GM12878 (cell line): Measurements from ENCODE around the gene ENG. TPM values are rescaled to one million over a fixed set of nuclear protein-coding genes. Genes with fewer than 3 reads are reported as not detected.

Source experiments
- ATAC-seq: fragments of 200-7000 bp; cut with Tn5 transposase; 3 replicates; pipeline ENCODE4 v1.9.1; 2020; ENCODE audit warnings: mild to moderate bottlenecking, moderate library complexity
- BruUV-seq: library from RNA; stranded (reverse); fragments of 400-500 nt; replicated peaks from 2 replicates; lab custom pipeline; 2021; lab: Mats Ljungman, UMichigan
- CTCF ChIA-PET: fragments of 300-600 bp; sonication (Branson Sonifier 250); formaldehyde crosslinking; extraction: SDS; loops from one replicate; lab custom pipeline; 2021; ENCODE audit warnings: inconsistent platforms; lab: Yijun Ruan, JAX
- POLR2A ChIA-PET: fragments of 350-600 bp; formaldehyde crosslinking; extraction: SDS; loops from one replicate; lab custom pipeline; 2021; ENCODE audit warnings: inconsistent platforms; lab: Charles Lee
- RAD21 ChIA-PET: fragments of 300-600 bp; sonication (Branson Sonifier 250); formaldehyde crosslinking; loops from one replicate; lab custom pipeline; 2023; ENCODE audit warnings: antibody characterized with exemption; ENCODE audit not compliant: unreplicated experiment; lab: Charles Lee
- SMC1A ChIA-PET: fragments of 300-600 bp; sonication (Branson Sonifier 250); formaldehyde crosslinking; loops from one replicate; lab custom pipeline; 2023; ENCODE audit not compliant: unreplicated experiment, uncharacterized antibody; lab: Charles Lee
- DNase-seq: peaks from one replicate; pipeline ENCODE4 v3.0.0-alpha.2; 2011; ENCODE audit warnings: low read depth, low spot score
- FAIRE-seq: peaks from 3 replicates; lab custom pipeline; 2011; peaks lifted over from hg19 to GRCh38; lab: Jason Lieb, UNC
- H2AFZ ChIP-seq: 2 replicates; pipeline ENCODE4 v1.6.0; 2011; ENCODE audit warnings: low read depth, low read length, control low read depth; ENCODE audit not compliant: control insufficient read depth
- H3K27ac ChIP-seq: 2 replicates; pipeline ENCODE4 v1.5.1; 2011; ENCODE audit warnings: control low read depth; ENCODE audit not compliant: control insufficient read depth, insufficient read depth
- H3K27me3 ChIP-seq, 2 experiments: replicated peaks in 1 of 2; 2 replicates each; pipeline versions ENCODE4 v1.6.0 to v1.6.1; 2011; ENCODE audit warnings: low read length in 1 of 2; ENCODE audit not compliant: control insufficient read depth in 2 of 2, insufficient read depth in 2 of 2
- H3K36me3 ChIP-seq, 2 experiments: 2 replicates each; pipeline ENCODE4 v1.5.1; 2011; ENCODE audit warnings: low read length in 1 of 2; ENCODE audit not compliant: control insufficient read depth in 2 of 2, insufficient read depth in 2 of 2
- H3K4me1 ChIP-seq: 2 replicates; pipeline ENCODE4 v1.6.1; 2011; ENCODE audit warnings: mild to moderate bottlenecking, low read length, moderate library complexity, mixed read lengths; ENCODE audit not compliant: control insufficient read depth, insufficient read depth
- H3K4me2 ChIP-seq: 2 replicates; pipeline ENCODE4 v1.6.0; 2011; ENCODE audit warnings: control low read depth; ENCODE audit not compliant: control insufficient read depth, insufficient read depth
- H3K4me3 ChIP-seq: fragments of 200-600 bp; sonication (generic); 2 replicates; pipeline ENCODE4 v1.5.1; 2016
- H3K79me2 ChIP-seq: 2 replicates; pipeline ENCODE4 v1.6.0; 2011; ENCODE audit warnings: low read length; ENCODE audit not compliant: control insufficient read depth, insufficient read depth
- H3K9ac ChIP-seq: 2 replicates; pipeline ENCODE4 v1.8.0; 2011; ENCODE audit warnings: low read length, control low read depth, mixed read lengths; ENCODE audit not compliant: control insufficient read depth, insufficient read depth
- H3K9me3 ChIP-seq: replicated peaks from 3 replicates; pipeline ENCODE4 v1.5.1; 2011; ENCODE audit warnings: mild to moderate bottlenecking, low read length; ENCODE audit not compliant: control insufficient read depth, insufficient read depth
- H4K20me1 ChIP-seq: 2 replicates; pipeline ENCODE4 v1.6.0; 2011; ENCODE audit not compliant: control insufficient read depth, insufficient read depth
- BCL11A ChIP-seq: IDR thresholded peaks from 2 replicates; pipeline ENCODE4 v1.6.1; 2011; ENCODE audit warnings: low read depth, low read length
- EED ChIP-seq: sonication (generic); IDR thresholded peaks from 2 replicates; pipeline ENCODE4 v1.6.1; 2016; ENCODE audit warnings: antibody characterized with exemption, low read depth
- HDAC6 ChIP-seq: fragments of 200-600 bp; sonication (generic); IDR thresholded peaks from one replicate; pipeline ENCODE4 v1.8.0; 2017; ENCODE audit warnings: antibody characterized with exemption; ENCODE audit not compliant: unreplicated experiment
- MEF2B ChIP-seq: fragments of 450-650 bp; IDR thresholded peaks from 2 replicates; pipeline ENCODE4 v1.6.1; 2018; ENCODE audit warnings: mild to moderate bottlenecking, moderate library complexity; ENCODE audit not compliant: partially characterized antibody, poor library complexity, severe bottlenecking
- NR2C1 ChIP-seq: fragments of 450-650 bp; IDR thresholded peaks from 2 replicates; pipeline ENCODE4 v1.6.1; 2017; ENCODE audit warnings: antibody characterized with exemption, mild to moderate bottlenecking, moderate library complexity
- PML ChIP-seq: IDR thresholded peaks from 2 replicates; pipeline ENCODE4 v1.6.1; 2012; ENCODE audit warnings: low read length, inconsistent platforms
- POLR2AphosphoS2 ChIP-seq: IDR thresholded peaks from 2 replicates; pipeline ENCODE4 v1.6.1; 2011; ENCODE audit warnings: low read depth, mild to moderate bottlenecking, low read length, improper control_type of control experiment, moderate library complexity
- RUNX3 ChIP-seq: IDR thresholded peaks from 2 replicates; pipeline ENCODE4 v1.6.1; 2012; ENCODE audit warnings: low read length, inconsistent platforms
- SPI1 ChIP-seq: IDR thresholded peaks from 2 replicates; pipeline ENCODE4 v1.6.1; 2011; ENCODE audit warnings: low read depth, mild to moderate bottlenecking, low read length, moderate library complexity, borderline replicate concordance; ENCODE audit not compliant: insufficient read depth
- STAT3 ChIP-seq: IDR thresholded peaks from 2 replicates; pipeline ENCODE4 v1.6.1; 2011; ENCODE audit warnings: low read depth, low read length, improper control_type of control experiment
- TBL1XR1 ChIP-seq: IDR thresholded peaks from 2 replicates; pipeline ENCODE4 v1.6.1; 2012; ENCODE audit warnings: low read depth, low read length, improper control_type of control experiment
- YY1 ChIP-seq: IDR thresholded peaks from 2 replicates; pipeline ENCODE4 v1.6.1; 2011; ENCODE audit warnings: low read depth, mild to moderate bottlenecking, low read length
- ZNF384 ChIP-seq: IDR thresholded peaks from 2 replicates; pipeline ENCODE4 v1.6.1; 2012; ENCODE audit warnings: low read depth, mild to moderate bottlenecking, low read length, improper control_type of control experiment, borderline replicate concordance
- WGBS: methylation state at CpG from one replicate; pipeline ENCODE4 v1.1.6; 2016; ENCODE audit warnings: low lambda C conversion rate; ENCODE audit not compliant: insufficient replicate concordance, insufficient coverage; ENCODE audit errors: missing lambda C conversion rate; 5-methylcytosine and 5-hydroxymethylcytosine counted together
- in situ Hi-C: fragments of 300-500 bp; cut with MboI; formaldehyde crosslinking; loops from 9 replicates; pipeline ENCODE4 v1.14.3; 2018; ENCODE audit warnings: mixed read lengths
- intact Hi-C: fragments of 100-400 bp; cut with micrococcal nuclease; formaldehyde crosslinking; loops from one replicate; pipeline ENCODE4 v1.14.2; 2022; ENCODE audit not compliant: unreplicated experiment
- polyA plus RNA-seq, 11 experiments: library from polyadenylated mRNA; depleted of rRNA in 4 of 11; unstranded in 6 of 11; stranded (reverse) in 5 of 11; fragments of >200 nt; fragmentation: Nextera tagmentation in 4 of 11; fragmentation: Illumina TruSeq in 1 of 11; extraction: Ambion mirVana in 4 of 11; extraction: Trizol in 1 of 11; gene quantifications; 1 replicate in 1 of 11; 2 replicates in 10 of 11; pipeline versions ENCODE4 v1.2.1 to v1.2.3, GENCODE V29; 2011 to 2016; ENCODE audit warnings: inconsistent platforms in 2 of 11, missing spikeins in 2 of 11, low read depth in 1 of 11
- total RNA-seq, 4 experiments: library from RNA; depleted of rRNA in 3 of 4; stranded (reverse); fragments of >200 nt in 3 of 4; fragmentation: Illumina TruSeq in 1 of 4; extraction: Trizol in 1 of 4; gene quantifications; 2 replicates each; pipeline versions ENCODE4 v1.2.1 to v1.2.3, GENCODE V29; 2013 to 2021
- TF ChIP-seq, protein P1 (sequence below): IDR thresholded peaks from 2 replicates; pipeline ENCODE4 v1.6.1; 2012; ENCODE audit warnings: mild to moderate bottlenecking, low read depth, low read length
- TF ChIP-seq, protein P2 (sequence below): fragments of 450-650 bp; IDR thresholded peaks from 2 replicates; pipeline ENCODE4 v1.6.1; 2017; ENCODE audit warnings: low read depth, mild to moderate bottlenecking, moderate library complexity
- TF ChIP-seq, protein P3 (sequence below): IDR thresholded peaks from 2 replicates; pipeline ENCODE4 v1.6.1; 2011; ENCODE audit warnings: borderline replicate concordance, low read depth, mild to moderate bottlenecking, moderate library complexity, mixed read lengths, low read length; ENCODE audit not compliant: insufficient read depth; ENCODE audit errors: extremely low read length

The ENG gene
- total and polyA plus RNA-seq, 10 of the 15 experiments (the other 5 are each of a cell fraction or from before 2014, with no cell fraction given) = 0.14 to 10.1 (median 2.0) TPM

DNA sequence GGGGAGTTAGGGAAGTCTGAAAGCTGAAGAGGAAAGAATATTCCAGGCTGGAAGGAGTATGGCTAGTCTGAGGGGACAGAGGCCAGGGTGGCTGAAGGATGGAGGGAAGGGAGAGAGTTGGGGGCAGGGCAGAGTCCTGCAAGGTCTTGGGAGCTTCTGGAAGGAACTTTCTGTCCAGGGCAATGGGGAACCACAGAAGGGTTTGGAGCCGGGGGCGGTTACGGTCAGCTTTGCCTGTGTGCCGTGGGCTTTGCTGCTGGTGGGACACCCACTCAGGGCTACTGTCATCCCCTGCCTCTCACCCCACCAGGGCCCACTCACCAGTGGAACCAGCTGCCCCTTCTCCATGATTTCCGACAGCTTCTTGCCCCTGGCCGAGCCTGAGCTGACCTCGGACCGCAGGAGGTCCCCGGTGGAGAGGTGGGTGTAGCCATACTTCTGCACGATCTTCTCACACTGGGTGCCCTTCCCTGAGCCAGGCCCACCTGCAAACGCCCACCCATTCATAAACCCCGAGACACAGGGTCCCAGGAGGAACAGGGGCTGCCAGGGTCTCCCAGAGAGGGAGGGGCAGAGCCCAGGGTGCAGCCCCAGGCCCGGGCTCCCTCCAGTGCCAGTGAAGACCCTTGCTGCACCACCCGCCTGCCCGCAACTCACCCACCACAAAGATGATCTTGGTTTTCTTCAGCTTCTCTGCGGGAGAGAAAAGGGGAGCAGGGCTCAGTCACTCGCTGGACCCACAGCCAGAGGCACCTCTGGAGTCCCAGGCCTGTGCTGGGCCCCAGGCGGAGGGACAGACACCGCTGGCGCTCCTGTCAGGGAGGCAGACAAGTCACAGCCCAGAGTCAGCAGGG lies 18.1 kb upstream of the ENG start (continued):
- TF ChIP-seq, protein P1, sequence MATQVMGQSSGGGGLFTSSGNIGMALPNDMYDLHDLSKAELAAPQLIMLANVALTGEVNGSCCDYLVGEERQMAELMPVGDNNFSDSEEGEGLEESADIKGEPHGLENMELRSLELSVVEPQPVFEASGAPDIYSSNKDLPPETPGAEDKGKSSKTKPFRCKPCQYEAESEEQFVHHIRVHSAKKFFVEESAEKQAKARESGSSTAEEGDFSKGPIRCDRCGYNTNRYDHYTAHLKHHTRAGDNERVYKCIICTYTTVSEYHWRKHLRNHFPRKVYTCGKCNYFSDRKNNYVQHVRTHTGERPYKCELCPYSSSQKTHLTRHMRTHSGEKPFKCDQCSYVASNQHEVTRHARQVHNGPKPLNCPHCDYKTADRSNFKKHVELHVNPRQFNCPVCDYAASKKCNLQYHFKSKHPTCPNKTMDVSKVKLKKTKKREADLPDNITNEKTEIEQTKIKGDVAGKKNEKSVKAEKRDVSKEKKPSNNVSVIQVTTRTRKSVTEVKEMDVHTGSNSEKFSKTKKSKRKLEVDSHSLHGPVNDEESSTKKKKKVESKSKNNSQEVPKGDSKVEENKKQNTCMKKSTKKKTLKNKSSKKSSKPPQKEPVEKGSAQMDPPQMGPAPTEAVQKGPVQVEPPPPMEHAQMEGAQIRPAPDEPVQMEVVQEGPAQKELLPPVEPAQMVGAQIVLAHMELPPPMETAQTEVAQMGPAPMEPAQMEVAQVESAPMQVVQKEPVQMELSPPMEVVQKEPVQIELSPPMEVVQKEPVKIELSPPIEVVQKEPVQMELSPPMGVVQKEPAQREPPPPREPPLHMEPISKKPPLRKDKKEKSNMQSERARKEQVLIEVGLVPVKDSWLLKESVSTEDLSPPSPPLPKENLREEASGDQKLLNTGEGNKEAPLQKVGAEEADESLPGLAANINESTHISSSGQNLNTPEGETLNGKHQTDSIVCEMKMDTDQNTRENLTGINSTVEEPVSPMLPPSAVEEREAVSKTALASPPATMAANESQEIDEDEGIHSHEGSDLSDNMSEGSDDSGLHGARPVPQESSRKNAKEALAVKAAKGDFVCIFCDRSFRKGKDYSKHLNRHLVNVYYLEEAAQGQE = no peak
- TF ChIP-seq POLR2AphosphoS2 = no peak
- TF ChIP-seq EED = no peak
- no peak for TF ChIP-seq ZNF384
- TF ChIP-seq RUNX3 = no peak

DNA sequence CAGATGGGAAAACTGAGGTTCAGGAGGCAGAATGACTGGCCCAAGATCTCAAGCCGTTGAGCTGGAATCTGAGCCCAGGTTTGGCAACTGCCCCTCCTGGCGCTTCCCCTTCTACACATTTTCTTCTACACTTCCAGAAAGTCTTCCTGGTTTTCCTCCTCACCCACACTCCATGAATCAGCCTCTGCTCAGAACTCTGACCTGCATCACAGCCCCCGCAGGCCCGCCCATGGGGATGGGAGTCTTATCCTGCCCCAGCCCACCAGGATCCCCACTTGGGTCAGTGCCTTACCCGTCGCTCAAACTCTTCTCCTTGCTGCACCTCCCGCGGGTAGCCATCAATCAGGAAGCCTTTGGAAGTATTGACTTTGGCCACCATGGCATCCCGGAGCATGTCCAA lies 17.1 kb upstream of the ENG start:
- BruUV-seq = no TSS peak
- ChIA-PET SMC1A (no interaction called here), CTCF (interaction anchor here (1.0 to 6.2 kb wide), 3 partner anchors 17 to 137 kb away, joined by 4 to 91 read pairs (median 4); partner anchors contain the start of genes ENG, ST6GALNAC4 and TOR2A), POLR2A (no interaction called here), RAD21 (interaction anchor here (0.7 to 2.8 kb wide), 3 partner anchors 48 to 108 kb away, joined by 3 to 15 read pairs (median 4); no protein-coding TSS in a partner anchor)
- no peak for DNase-seq
- Histone ChIP-seq H3K4me2 (no peak overlapping the region), H3K4me3 (no peak overlapping the region), H4K20me1 (no peaks in the 10 kb centered on the region), H2AFZ (no peak overlapping the region), H3K36me3 (no peaks in the 10 kb centered on the region), H3K9ac (no peak overlapping the region), H3K27ac (no peak overlapping the region), H3K27me3 (no peaks in the 10 kb centered on the region), H3K79me2 (no peaks in the 10 kb centered on the region), H3K4me1 (peaks cover 3% of the 10 kb centered on the region; the same call in 1 of the 2 replicates), H3K9me3 (no peaks in the 10 kb centered on the region)
- FAIRE-seq = no peak
- ATAC-seq = no peak
- intact Hi-C loops (loop anchor here (2.0 kb wide), 2 partner anchors 49 to 367 kb away; no protein-coding TSS in a partner anchor), in situ Hi-C loops (no loop called here)
- WGBS = 61% methylated on average over 9 of the region's 9 CpGs
- no peak for TF ChIP-seq TBL1XR1
- TF ChIP-seq HDAC6 = no peak
- TF ChIP-seq SPI1 = no peak
- TF ChIP-seq, protein P2, sequence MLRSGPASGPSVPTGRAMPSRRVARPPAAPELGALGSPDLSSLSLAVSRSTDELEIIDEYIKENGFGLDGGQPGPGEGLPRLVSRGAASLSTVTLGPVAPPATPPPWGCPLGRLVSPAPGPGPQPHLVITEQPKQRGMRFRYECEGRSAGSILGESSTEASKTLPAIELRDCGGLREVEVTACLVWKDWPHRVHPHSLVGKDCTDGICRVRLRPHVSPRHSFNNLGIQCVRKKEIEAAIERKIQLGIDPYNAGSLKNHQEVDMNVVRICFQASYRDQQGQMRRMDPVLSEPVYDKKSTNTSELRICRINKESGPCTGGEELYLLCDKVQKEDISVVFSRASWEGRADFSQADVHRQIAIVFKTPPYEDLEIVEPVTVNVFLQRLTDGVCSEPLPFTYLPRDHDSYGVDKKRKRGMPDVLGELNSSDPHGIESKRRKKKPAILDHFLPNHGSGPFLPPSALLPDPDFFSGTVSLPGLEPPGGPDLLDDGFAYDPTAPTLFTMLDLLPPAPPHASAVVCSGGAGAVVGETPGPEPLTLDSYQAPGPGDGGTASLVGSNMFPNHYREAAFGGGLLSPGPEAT = no peak
- no peak for TF ChIP-seq STAT3
- no peak for TF ChIP-seq BCL11A
- TF ChIP-seq, protein P3, sequence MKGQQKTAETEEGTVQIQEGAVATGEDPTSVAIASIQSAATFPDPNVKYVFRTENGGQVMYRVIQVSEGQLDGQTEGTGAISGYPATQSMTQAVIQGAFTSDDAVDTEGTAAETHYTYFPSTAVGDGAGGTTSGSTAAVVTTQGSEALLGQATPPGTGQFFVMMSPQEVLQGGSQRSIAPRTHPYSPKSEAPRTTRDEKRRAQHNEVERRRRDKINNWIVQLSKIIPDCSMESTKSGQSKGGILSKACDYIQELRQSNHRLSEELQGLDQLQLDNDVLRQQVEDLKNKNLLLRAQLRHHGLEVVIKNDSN = no peak
- no peak for TF ChIP-seq MEF2B
- no peak for TF ChIP-seq YY1
- TF ChIP-seq PML = no peak
- TF ChIP-seq NR2C1 = no peak
